Dermis microvascular lymphatic vessel endothelial cell (primary cell): ENCODE measurements around the gene NEK6. TPM values are rescaled to one million over a fixed set of nuclear protein-coding genes. Genes with fewer than 3 reads are reported as not detected.

ENCODE experiments used
- DNase-seq, 2 donors: peaks; one replicate each; pipeline versions ENCODE4 v3.0.0 to v3.0.0-alpha.2; 2010; ENCODE audit warnings: low read depth in 2 of 2
- total RNA-seq: library from RNA; depleted of rRNA; stranded (reverse); fragments of >200 nt; gene quantifications from 2 replicates; pipeline ENCODE4 v1.2.1, GENCODE V29; 2014

Gene NEK6
- total RNA-seq, 1 donor from 2014 or later, result 10.8 TPM

- no peak for DNase-seq
These were observed 138.1 kb downstream of the NEK6 start for GRCh38 chr9:124395826-124396225.

GRCh38 chr9:124398191-124398935 is 140.6 kb downstream of the NEK6 start:
- no peak for DNase-seq

- no peak for DNase-seq
These were observed 141.7 kb downstream of the NEK6 start for GRCh38 chr9:124399323-124399967.

- peak in 1 of 2 donors; percentile 30 for DNase-seq
These were observed 142.5 kb downstream of the NEK6 start for GRCh38 chr9:124399968-124400940.

Other genes with a start within 250 kb of the NEK6 start
- not detected in 2 replicates for gene LHX2, start 246.2 kb upstream of the NEK6 start, total RNA-seq
- 193 and 196 TPM in 2 replicates for gene PSMB7, start 157.5 kb downstream of the NEK6 start, total RNA-seq
- not detected in 2 replicates for gene ADGRD2, start 192.5 kb downstream of the NEK6 start, total RNA-seq
- not detected in 2 replicates for gene NR5A1, start 249.4 kb downstream of the NEK6 start, total RNA-seq